Measurements from ENCODE around the gene LDLRAP1. TPM values are rescaled to one million over a fixed set of nuclear protein-coding genes. Genes with fewer than 3 reads are reported as not detected.
A peak's percentile ranks its signal among the peaks of the same experiment; 100 is the strongest.
"Not testable (repeated sequence)": the region's sequence is repeated elsewhere in the genome, so short reads cannot be mapped to it uniquely, and the experiment has no call there.

Gene LDLRAP1, protein sequence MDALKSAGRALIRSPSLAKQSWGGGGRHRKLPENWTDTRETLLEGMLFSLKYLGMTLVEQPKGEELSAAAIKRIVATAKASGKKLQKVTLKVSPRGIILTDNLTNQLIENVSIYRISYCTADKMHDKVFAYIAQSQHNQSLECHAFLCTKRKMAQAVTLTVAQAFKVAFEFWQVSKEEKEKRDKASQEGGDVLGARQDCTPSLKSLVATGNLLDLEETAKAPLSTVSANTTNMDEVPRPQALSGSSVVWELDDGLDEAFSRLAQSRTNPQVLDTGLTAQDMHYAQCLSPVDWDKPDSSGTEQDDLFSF
- total RNA-seq, result 10 to 100 TPM in 1 of 2 experiments, 1 to 10 TPM in 1; 4.9 to 11.0 TPM

DNA sequence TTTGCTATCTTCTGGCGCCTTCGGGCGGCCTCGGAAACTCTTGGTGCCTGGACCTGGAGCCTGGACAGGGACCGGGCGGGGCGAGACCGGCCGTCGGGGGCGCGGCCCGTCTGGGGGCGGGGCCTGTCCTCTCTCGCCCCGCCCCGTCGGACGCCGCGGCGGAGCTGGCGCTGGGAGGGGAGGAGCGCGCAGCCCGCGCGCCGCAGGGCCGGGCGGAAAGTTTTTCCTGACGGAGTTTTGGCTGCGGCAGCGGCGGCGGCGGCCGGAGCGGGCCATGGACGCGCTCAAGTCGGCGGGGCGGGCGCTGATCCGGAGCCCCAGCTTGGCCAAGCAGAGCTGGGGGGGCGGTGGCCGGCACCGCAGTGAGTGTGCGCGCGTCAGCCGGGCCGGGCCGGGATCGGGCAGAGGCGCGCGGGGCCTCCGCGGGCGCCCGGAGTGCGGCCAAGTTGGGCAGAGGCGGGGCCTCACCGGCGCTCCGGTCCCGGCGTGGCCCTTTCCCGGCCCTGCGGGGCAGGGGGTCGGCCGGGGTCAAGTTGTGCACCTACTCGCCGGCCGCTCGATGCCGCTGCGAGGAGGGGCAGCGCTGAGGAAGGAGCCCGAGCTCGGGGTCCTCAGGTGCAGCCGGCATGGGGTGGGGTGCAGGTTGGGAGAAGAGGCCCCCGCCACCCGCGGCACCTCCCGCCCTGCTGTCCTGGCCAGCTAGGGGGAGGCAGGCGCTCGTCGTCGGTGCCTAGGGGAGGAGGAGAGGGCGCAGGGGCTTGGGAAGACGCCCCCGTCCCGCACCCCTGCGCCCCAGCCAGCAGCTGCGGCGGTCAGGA, at the start of gene LDLRAP1:
TSS of gene LDLRAP1 (plus strand) at position 182 of the 818 bp plus-strand sequence. CDS start at position 275, 93 bp downstream.
- DNase-seq (peak; percentile 60), ATAC-seq (peak; percentile 93)
- CTCF ChIA-PET, result interaction anchor here (0.7 to 1.3 kb wide), 5 partner anchors 17 to 255 kb away, joined by 3 to 5 read pairs (median 3); no protein-coding TSS in a partner anchor
- no peaks in the 10 kb centered on the region for H3K36me3 Mint-ChIP-seq
- H3K4me1 Mint-ChIP-seq, result peaks cover 27% of the 10 kb centered on the region
- H3K9me3 Mint-ChIP-seq (ENCODE audit: low read depth), result no peaks in the 10 kb centered on the region
- peaks cover 28% of the 10 kb centered on the region for H3K27me3 Mint-ChIP-seq
- H3K4me3 Mint-ChIP-seq, result peak within 1 kb of the TSS; percentile 58
- no peak within 1 kb of the TSS for H3K27ac Mint-ChIP-seq

- Mint-ChIP-seq H3K4me3 (no peak overlapping the region), H3K27me3 (no peaks in the 10 kb centered on the region), H3K4me1 (peaks cover 5% of the 10 kb centered on the region), H3K27ac (no peak overlapping the region), H3K36me3 (peaks cover 15% of the 10 kb centered on the region), H3K9me3 (ENCODE audit: low read depth) (no peaks in the 10 kb centered on the region)
- CTCF ChIA-PET, result interaction anchor here (2.0 kb wide), 1 partner anchor 12 kb away, joined by 4 read pairs; no protein-coding TSS in a partner anchor
- DNase-seq (no peak), ATAC-seq (no peak)
These were observed 48.5 kb upstream of the LDLRAP1 start for GRCh38 chr1:25494952-25495351.

DNA sequence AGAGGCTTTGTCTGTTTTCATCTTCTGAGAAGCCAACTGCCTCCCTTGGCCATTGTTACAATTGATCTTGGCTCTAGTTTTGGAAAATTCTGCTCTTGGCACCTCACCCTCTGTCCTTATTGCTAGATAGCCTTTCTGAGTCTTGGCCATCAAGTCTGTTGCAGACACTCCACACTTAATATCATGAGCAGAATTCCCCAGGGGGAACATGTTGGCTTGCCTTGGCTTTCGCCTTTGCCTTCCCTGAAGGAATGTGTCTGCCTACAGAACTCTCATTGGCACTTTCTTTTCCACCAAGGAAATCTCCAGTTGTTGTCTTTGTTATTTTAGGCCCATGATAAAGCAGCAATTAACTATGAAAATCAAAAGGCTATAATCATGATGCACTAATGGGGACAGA, 42.7 kb upstream of the LDLRAP1 start:
- peaks cover 5% of the 10 kb centered on the region for H3K4me1 Mint-ChIP-seq
- CTCF ChIA-PET, result interaction anchor here (0.6 to 1.9 kb wide), 2 partner anchors 13 to 50 kb away, joined by 3 to 9 read pairs; no protein-coding TSS in a partner anchor
- ATAC-seq, result no peak
- no peak overlapping the region for H3K4me3 Mint-ChIP-seq
- no peak overlapping the region for H3K27ac Mint-ChIP-seq
- H3K36me3 Mint-ChIP-seq, result peaks cover 4% of the 10 kb centered on the region
- H3K27me3 Mint-ChIP-seq, result no peaks in the 10 kb centered on the region
- H3K9me3 Mint-ChIP-seq (ENCODE audit: low read depth), result no peaks in the 10 kb centered on the region
- DNase-seq, result no peak

DNA sequence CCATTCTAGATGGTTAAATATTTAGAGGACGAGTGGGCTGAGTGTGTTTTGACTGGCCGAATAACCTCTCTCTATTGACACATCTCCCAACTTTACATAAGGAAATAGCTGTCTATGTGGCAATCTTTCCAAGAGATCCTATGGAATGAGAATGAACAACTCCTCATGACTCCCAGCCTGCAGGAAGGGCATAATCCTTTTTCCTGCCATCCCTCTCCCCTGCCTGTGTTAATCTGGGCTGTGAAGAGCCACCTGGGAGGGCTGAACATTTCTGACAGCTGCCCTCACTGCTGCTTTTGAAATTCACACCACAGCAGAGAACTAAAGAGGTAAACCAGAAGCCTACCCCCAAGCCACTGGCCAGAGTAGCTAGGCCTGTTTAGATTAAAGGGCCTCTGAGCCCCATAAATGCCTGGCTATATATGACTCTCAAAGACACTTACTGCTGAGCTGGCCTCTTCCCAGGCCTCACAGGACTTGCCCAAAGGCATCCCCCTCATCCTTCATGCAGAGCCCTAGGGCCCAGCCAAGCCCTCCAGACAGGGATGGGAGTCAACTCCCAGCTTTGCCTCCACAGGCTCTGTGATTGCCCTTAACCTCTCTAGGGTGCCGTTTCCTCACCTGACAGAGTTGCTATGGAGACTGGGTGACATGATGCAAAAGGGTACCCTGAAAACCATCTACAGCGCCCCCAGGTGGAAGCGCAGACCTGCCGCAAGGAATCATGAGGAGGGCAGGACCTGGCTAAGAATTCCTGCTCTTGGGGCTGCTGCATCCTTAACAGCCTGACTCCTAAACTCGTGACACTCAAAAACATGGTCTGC, 42.0 kb upstream of the LDLRAP1 start:
- Mint-ChIP-seq H3K4me3 (no peak overlapping the region), H3K27me3 (peaks cover 3% of the 10 kb centered on the region)

DNA sequence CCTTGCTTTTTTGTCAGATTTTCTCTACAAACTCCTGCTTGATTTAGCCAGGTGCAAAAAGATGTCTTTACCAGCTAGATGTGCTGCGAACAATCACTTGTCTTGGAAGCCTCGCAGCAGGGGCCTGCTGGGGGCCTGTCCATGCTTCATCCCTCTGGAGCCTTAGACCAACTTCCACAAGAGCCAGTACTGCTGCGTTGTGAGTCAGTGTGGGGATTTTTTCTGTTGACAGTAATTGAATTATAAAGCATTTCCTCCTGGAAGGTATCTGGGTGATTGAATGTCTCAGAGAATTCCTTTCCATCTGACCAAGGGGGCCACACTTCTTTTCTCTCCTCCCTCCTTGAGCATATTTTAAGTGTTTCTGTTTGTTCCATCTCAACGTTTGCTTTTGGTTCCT, 40.4 kb upstream of the LDLRAP1 start:
- no peaks in the 10 kb centered on the region for H3K9me3 Mint-ChIP-seq (ENCODE audit: low read depth)
- CTCF ChIA-PET, result interaction anchor here (0.8 to 2.8 kb wide), 4 partner anchors 11 to 106 kb away, joined by 3 to 16 read pairs (median 4); no protein-coding TSS in a partner anchor
- DNase-seq (no peak), ATAC-seq (no peak)
- peaks cover 7% of the 10 kb centered on the region for H3K27me3 Mint-ChIP-seq
- peaks cover 2% of the 10 kb centered on the region for H3K36me3 Mint-ChIP-seq
- peaks cover 6% of the 10 kb centered on the region for H3K4me1 Mint-ChIP-seq
- no peak overlapping the region for H3K4me3 Mint-ChIP-seq
- H3K27ac Mint-ChIP-seq, result no peak overlapping the region

More for the DNA sequence above, 42.0 kb upstream of the LDLRAP1 start:
- ATAC-seq (no peak), DNase-seq (no peak)
- no peak overlapping the region for H3K27ac Mint-ChIP-seq
- H3K4me1 Mint-ChIP-seq, result peaks cover 10% of the 10 kb centered on the region
- H3K9me3 Mint-ChIP-seq (ENCODE audit: low read depth), result no peaks in the 10 kb centered on the region
- peaks cover 3% of the 10 kb centered on the region for H3K36me3 Mint-ChIP-seq
- CTCF ChIA-PET, result interaction anchor here (0.6 to 2.8 kb wide), 5 partner anchors 14 to 118 kb away, joined by 3 to 16 read pairs (median 3); no protein-coding TSS in a partner anchor

- H3K27ac Mint-ChIP-seq, result no peak overlapping the region
- H3K36me3 Mint-ChIP-seq, result peaks cover 2% of the 10 kb centered on the region
- H3K4me3 Mint-ChIP-seq, result no peak overlapping the region
- peaks cover 6% of the 10 kb centered on the region for H3K4me1 Mint-ChIP-seq
- ATAC-seq (peak; percentile 75), DNase-seq (peak; percentile 66)
- CTCF ChIA-PET, result interaction anchor here (0.7 to 2.8 kb wide), 8 partner anchors 10 to 297 kb away, joined by 3 to 16 read pairs (median 3); no protein-coding TSS in a partner anchor
- H3K27me3 Mint-ChIP-seq, result peaks cover 7% of the 10 kb centered on the region
- no peaks in the 10 kb centered on the region for H3K9me3 Mint-ChIP-seq (ENCODE audit: low read depth)
These were observed 39.6 kb upstream of the LDLRAP1 start for GRCh38 chr1:25503551-25504426.

- Mint-ChIP-seq H3K27me3 (peaks cover 7% of the 10 kb centered on the region), H3K27ac (no peak overlapping the region), H3K36me3 (no peaks in the 10 kb centered on the region), H3K4me1 (peaks cover 6% of the 10 kb centered on the region), H3K9me3 (ENCODE audit: low read depth) (no peaks in the 10 kb centered on the region), H3K4me3 (no peak overlapping the region)
- no peak for ATAC-seq
- CTCF ChIA-PET, result interaction anchor here (1.3 to 1.4 kb wide), 3 partner anchors 8 to 18 kb away, joined by 3 to 5 read pairs (median 5); no protein-coding TSS in a partner anchor
- DNase-seq, result no peak
These were observed 38.5 kb upstream of the LDLRAP1 start for GRCh38 chr1:25504706-25505595.

DNA sequence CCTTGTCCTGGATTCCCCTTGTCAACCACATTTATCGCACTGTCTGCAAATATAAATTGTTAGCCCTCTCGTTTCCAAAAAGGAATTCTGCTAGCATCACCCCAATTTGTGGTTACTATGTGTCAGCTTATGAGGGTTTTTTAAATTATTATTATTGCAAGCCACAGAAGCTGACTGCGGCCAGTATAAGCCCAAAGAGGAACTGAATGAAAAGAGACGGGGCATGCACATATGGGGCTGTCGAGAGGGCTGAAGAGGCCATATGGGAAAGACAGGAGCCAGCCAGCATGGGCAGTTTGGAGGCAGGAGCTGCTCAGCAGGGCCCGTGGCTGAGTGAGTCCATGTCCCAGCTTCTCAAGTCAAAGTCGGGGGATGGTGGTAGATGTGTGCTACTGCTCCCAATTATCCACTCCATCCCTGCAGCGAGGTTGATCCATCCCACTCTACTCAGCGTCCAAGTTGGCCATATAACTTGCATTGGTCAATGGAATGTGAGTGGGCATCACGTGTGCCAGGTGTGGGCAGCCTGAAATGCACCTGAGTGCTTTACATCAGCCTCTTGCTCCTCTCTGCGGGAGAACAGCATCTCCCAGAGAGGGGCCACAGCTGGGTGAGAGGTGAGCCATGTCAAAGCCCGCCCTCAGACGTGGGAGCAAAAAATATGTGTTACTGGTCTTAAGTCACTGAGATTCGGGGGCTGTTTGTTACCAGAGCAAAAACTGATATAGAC, 37.6 kb upstream of the LDLRAP1 start:
- ATAC-seq, result no peak
- CTCF ChIA-PET, result interaction anchor here (1.4 kb wide), 1 partner anchor 19 kb away, joined by 5 read pairs; no protein-coding TSS in a partner anchor
- H3K36me3 Mint-ChIP-seq, result no peaks in the 10 kb centered on the region
- H3K4me3 Mint-ChIP-seq, result no peak overlapping the region
- peaks cover 6% of the 10 kb centered on the region for H3K4me1 Mint-ChIP-seq
- H3K27me3 Mint-ChIP-seq, result peaks cover 7% of the 10 kb centered on the region
- no peak for DNase-seq
- H3K9me3 Mint-ChIP-seq (ENCODE audit: low read depth), result no peaks in the 10 kb centered on the region
- no peak overlapping the region for H3K27ac Mint-ChIP-seq

GRCh38 chr1:25506566-25507463, 36.6 kb upstream of the LDLRAP1 start:
- H3K9me3 Mint-ChIP-seq (ENCODE audit: low read depth); ATAC-seq; H3K36me3 Mint-ChIP-seq; H3K27ac Mint-ChIP-seq; DNase-seq; H3K4me3 Mint-ChIP-seq; H3K27me3 Mint-ChIP-seq; H3K4me1 Mint-ChIP-seq: not testable (repeated sequence)
- CTCF ChIA-PET, result interaction anchor here (1.4 kb wide), 1 partner anchor 20 kb away, joined by 5 read pairs; no protein-coding TSS in a partner anchor

DNA sequence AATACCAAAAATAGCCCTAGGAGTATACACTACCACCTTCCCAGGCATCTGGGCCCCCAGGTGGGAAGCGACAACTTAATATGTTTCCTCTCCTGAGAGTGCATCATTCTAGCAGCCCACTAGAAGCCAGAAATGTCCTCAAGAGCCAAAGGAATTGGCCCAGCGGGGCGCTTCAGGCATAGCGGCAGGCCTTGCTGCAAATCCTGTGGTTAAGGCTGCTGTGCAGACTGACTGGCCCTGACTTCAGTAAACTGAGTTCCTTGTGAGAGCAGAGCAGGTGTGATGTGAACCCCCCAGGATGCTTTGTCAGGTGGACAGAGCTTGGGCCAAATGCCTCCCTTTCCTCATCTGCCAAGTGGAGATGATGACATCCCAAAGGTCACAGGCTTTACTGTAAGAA, 29.7 kb upstream of the LDLRAP1 start:
- ATAC-seq (no peak), DNase-seq (no peak)
- Mint-ChIP-seq H3K4me1 (no peaks in the 10 kb centered on the region), H3K36me3 (no peaks in the 10 kb centered on the region), H3K4me3 (no peak overlapping the region), H3K9me3 (ENCODE audit: low read depth) (no peaks in the 10 kb centered on the region), H3K27me3 (peaks cover 2% of the 10 kb centered on the region), H3K27ac (no peak overlapping the region)
- CTCF ChIA-PET, result interaction anchor here (1.3 to 1.5 kb wide), 3 partner anchors 10 to 296 kb away, joined by 3 to 5 read pairs (median 5); no protein-coding TSS in a partner anchor

All from activated CD8-positive, alpha-beta memory T cell treated with anti-CD3 and anti-CD28 coated beads, Interleukin-2, amount 10 ng/mL, durations not matched to agents 7 days and 5 days (primary cell).